ENCODE measurements around the gene MEIS1.

The MEIS1 gene

DNA sequence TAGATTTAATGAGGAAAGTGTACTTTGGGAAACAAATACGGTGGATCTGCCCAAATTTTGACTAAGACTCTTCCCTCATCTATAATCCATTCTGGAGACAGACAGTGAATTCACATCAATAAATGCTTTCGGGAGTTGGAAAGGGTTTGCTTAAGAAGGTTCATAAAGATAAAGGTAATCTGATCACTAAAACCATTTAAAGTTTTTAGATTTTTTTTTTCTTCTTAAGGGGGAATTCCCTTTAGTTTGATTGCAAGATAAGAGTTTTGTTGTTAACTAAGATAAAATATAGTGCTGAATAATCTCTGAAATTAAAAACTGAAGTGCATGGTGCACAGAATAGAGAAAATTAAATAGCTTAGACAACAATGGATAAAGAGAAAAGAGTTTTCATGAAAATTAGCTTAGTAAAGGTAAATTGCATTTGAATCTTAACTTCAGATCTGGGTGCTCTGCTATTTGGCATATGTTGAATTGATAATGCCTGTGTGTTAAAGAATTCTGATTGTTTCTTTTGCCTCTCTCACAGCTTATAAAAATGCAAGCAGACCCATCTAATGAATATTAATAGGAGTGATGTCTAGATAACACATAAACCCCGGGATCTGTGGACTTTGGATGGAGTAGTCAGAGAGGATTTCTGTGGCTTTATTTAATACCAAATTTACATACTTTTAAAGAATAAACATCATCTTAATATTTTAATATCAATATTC lies 100.8 kb downstream of the MEIS1 start:
- DNase-seq (ENCODE audit: low spot score), result no peak

DNA sequence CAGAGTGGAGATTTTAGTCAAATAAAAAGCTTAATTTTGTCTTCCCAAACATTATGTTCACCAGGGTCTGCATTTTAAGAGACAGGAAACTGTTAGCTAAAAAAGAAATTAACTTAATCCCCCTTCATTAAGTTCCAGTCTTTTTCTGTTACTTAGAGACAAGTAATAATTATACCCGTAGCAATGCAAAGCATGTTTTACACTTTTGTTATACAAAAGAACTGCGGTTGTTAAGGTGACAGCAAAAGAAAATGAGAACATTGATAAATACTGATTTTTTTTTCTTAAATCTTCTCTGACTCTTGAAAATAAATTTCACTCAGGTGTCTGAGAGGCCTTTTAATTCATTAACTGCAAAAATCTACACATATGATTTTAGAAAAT lies 101.4 kb downstream of the MEIS1 start:
- DNase-seq (ENCODE audit: low spot score), result no peak

DNA sequence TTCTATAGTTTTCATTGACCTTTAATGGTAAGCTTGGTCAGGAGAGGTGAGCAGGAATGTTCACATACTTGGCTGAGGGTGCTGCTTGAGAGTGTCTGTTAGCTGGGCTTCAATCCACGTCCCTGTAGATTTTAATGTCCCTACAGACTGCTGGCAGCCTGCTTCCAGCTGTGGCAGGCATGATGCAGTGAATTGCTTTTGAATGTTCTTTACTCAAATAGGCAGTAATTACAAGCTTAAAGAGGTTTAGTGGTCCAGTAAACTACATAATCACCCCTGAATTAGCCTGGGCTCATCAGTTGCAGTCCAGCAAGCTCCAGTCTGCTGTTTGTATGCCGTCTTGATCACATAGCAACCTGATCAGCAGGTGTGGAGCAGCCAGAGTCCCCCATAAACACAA lies 102.1 kb downstream of the MEIS1 start:
- no peak for DNase-seq (ENCODE audit: low spot score)

DNA sequence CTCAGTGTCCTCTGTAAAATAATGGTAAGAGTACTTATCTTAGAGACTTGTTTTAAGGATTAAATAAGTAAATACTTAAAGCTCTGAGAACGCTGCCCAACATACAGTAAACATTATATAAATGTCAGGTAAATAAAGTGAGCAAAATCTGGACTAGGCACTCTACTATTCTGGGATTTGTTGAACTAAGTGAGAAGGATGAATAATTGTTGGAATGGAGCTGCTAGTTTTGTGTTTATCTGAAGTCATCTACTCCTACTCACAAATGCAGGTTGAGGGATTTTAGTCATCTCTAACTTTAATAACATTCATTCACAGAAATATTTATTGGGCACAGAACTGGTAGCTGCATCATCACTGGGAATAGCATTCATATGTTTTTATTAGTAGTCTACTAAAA lies 103.4 kb downstream of the MEIS1 start:
- DNase-seq (ENCODE audit: low spot score), result no peak

DNA sequence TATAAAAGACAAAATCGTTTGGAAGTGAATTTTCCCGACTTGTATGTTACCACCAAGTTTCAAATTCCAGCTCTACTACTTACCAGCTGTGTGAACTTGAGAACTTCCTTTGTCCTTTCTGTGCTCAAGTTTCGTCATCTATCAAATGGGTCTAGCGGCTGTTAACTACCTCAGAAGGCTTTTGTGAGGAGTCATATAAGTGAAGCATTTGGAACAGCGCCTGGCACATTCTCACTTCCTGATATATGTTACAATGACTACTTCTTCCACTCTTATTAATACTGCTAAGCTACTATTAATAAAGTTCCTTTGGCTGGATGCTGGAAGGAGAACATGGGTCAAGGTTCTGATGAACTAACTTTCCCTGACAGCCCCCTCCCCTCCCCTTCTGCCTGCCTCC lies 104.5 kb downstream of the MEIS1 start:
- DNase-seq (ENCODE audit: low spot score), result no peak

DNA sequence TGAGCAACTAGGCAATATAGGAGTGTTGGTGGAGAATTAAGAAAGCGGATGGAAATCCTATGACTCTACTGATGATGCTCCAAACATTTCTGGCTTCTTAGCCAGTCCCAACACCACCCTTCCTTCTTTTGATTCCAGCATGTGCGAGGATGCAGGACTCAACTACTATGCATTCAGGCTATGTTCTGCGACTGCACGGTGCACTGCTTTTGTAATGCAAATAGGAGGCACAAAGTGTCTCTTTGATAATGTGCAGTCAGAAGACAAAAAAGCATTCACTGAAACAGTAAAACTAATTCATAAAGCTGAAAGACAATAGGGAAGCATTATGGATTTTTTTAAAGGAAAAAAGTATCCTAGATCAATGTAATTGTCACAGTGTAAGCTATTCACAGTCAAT lies 106.7 kb downstream of the MEIS1 start:
- DNase-seq (ENCODE audit: low spot score), result no peak

DNA sequence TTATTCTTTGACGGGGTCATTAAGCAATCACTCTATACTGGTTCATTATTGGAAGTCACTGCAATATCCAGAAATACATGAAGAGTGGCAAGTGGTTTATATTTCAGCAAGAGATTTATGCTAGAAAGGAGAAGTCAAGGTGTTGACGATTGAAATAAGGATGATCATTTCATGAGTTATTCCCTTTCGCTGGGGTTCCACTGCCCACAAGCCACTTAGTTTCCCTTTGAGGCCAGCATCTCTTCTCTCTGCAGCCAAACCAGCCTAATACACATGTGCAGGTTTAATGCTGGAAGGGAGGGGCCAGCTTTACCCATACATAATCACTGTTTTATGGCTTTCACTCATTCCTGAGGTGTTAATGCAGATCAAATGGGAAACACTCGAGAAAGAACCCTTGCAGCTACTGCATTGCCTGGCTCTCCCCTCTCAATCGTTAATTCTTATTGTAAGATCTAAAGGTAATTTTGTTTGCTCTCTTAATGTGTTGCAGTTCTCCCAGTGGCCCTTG lies 108.4 kb downstream of the MEIS1 start:
- no peak for DNase-seq (ENCODE audit: low spot score)

DNA sequence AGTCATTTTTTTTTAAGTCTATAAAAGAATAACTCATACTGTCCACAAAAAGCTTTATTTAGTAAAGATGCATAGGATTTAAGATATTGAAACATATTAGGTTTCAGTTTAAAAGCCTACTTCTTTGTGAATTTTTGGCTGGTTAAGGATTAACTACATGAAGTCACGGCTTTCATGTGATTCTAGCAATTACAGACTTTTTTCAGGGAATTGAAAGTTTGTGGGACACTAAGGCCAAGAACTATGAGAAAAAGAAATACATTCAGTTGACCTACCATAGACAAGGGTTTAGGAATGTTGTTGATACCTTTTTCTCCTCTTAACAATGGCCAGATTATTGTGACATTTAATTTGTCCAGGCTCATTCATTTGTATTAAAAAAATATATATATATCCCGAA lies 109.3 kb downstream of the MEIS1 start:
- DNase-seq (ENCODE audit: low spot score), result no peak

DNA sequence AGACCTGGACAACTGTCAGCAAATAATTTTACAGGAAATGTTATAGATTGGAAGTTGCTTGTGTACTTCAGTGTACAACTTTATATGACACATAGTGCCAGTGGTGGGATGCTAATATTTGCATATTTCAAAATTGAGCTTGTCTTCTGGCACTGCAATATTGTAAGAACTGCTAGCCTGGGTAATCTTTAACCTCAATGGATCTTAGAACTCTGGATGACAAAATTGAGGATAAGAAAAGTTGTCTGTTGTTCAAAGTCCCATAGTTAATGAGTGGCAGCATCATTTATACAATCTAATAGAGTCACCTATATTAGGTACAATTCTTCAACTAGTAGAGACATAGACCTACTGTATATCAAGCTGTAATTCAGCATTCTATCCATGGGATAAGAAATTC lies 110.3 kb downstream of the MEIS1 start:
- DNase-seq (ENCODE audit: low spot score), result no peak

DNA sequence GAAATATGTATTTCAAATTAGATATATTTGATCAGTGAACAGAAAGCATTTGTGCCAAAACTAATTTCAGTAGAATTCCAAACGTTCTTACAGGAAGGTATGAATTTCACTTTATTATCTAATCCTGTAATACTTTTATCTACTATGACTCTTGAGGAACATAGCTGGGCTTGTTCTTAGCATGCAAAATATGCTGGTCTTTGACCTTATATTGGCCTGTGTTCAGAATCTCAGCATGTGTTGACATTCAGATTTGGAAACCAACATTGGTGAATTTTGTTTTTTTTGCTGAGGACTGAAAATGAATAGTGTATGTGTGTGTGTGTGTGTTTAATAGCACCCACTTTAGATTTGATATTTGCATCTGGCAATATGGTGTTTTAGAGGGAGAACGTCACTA lies 112.2 kb downstream of the MEIS1 start:
- no peak for DNase-seq (ENCODE audit: low spot score)

DNA sequence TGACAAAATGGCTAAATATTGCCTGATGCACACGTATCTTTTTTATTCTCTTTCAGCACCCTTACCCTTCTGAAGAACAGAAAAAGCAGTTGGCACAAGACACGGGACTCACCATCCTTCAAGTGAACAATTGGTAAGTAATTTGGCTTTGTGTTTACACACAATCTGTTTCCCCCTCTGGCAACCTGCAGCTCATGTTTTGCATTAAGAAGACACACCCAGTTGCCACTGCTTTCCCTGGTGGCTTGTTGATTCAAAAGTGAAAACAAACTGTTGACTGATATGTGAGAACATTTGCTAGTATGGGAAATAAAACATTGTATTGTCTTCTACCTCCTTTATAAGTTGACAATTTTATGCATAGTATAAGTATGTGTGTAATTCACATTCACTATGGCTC lies 113.0 kb downstream of the MEIS1 start:
- no peak for DNase-seq (ENCODE audit: low spot score)

DNA sequence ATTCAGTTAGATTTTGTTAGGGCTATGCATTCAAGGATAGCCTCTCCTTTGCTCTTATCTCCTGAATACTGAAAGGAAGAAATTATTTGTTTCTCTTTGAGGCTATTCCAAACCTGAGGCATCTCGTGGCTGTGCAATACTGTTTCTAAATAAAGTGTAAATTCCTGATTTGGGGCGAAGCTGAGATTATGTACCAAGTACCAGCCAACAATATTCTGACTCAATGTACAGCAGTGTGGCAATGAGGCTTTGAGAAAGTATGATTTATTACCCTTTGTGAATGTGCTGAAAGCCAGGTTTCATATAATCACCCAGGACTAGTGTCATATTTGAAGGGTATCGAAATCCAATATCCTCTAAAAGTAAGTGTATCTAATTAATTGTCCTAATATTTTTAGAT lies 113.5 kb downstream of the MEIS1 start:
- DNase-seq (ENCODE audit: low spot score), result no peak

DNA sequence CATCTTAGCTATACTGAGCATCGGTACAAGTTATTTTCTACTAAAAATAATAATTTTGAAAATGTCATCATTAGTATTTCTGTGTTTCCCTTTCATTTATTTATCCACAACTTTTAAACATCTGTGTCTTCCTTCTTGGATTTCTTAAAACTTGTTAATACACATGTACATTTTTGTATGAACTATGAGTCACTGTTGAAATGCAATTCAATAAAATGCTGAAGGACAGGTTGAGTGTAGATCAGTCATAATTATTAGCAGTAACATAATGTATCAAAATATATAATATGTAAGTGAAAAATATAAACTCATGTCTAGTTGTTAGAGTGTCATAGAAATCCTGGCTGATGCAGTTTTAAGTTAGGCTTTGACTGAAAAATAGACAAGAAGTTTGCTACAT lies 115.9 kb downstream of the MEIS1 start:
- DNase-seq (ENCODE audit: low spot score), result no peak

DNA sequence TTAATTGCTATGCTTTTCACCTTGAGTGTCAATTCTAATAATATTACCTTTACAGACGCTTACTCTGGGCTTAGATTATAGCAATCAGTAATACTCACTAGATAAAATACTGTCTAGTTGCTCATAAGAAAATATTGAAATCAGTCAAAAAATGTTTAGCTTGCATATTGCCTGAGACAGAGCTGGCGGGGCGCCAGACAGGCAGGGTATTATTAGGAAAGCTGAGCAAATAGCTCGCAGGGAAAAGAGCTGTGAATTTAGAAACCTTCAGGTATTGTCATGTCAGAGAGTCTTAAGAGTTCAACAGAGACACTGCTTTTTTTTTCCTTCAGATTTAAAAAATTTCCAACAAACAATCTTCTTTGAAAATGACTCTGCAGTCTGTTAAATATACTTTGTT lies 118.4 kb downstream of the MEIS1 start:
- no peak for DNase-seq (ENCODE audit: low spot score)

DNA sequence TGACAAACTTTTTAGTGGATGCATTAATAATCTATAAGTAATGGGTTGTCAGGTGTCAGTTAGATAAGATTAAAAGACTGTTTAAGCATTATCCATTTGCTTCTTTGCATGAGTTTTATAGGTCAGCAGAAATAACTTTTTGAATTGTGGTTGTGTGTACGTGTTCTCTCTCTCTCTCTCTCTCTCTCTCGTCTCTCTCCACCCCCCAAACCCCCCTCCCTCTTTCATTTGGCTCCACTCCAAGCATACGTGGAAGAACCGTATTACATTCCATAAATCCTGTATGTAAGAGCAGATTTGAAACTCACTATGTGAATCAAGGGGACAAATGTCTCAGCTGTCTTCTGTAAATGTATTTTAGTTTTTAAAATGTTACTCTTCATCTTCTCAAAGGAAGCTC lies 120.2 kb downstream of the MEIS1 start:
- DNase-seq (ENCODE audit: low spot score), result no peak

DNA sequence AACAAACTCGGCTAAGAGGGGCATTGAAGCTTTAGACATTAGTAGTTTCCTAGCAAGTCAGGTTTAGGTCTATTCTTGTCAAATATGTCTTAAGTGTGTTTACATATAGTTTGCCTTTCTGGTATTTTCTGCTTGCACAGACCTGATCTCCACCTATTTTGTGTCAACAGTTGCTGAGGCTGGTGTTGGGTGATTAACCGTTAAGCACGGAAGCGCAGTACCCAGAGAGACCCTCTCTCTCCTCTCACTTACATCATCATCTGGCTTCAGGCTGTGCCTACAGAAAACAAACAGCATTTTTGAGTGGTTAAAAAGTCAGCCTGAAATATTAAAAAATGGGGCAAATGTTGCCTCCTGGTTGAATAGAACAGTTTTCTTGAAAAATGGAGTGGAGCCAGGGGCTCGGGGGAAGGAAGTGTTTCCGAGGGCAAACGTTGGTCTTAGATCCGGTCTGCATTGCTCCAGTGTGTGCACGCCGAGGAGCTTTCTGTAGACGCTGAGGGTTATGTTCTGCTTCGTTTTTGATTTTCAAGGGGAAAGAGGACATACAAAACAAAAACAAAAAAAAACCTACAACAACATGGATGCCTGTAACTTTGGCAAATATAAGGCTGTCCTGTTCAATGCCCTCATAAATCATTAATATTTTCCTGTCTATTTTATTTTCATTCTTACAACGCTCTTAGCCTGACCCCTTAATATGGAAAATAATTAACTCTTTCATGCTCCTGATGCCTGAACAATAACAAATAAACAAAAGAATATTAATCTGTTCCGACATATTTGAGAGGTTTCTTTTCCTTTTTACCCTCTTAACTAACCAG lies 120.8 kb downstream of the MEIS1 start:
- no peak for DNase-seq (ENCODE audit: low spot score)

DNA sequence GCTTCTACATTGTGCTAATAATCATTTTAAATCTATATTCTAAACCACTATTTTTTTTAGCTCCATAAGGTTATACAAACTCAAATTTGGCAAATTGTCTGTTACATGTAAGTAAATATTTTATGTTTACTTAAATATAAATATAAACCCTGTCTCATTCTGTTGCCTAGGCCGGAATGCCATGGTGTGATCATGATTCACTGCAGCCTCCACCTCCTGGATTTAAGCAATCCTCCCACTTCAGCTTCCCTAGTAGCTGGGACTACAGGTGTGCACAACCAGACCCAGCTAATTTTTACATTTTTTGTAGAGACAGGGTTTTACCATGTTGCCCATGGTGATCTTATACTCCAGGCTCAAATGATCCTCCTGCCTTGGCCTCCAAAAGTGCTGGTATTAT lies 124.7 kb downstream of the MEIS1 start:
- no peak for DNase-seq (ENCODE audit: low spot score)

DNA sequence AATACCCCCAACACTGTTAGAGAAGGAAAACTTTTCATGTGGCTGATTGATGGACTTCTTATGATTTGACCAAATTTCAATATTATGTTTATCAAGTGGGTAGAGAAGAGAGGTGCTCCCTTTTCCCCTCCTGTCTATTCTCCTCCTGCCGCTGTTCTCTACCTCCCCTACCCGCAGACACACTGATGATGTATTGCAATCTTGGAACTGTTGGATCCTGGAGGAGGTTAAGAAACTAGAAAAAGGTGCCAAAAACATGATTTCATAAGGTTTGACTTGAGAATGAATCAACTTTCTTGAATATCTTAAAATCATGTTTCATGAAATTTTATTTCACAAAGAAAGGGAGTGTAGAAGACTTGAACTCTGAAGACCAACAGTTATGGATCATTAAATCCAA lies 125.8 kb downstream of the MEIS1 start:
- DNase-seq (ENCODE audit: low spot score), result no peak

DNA sequence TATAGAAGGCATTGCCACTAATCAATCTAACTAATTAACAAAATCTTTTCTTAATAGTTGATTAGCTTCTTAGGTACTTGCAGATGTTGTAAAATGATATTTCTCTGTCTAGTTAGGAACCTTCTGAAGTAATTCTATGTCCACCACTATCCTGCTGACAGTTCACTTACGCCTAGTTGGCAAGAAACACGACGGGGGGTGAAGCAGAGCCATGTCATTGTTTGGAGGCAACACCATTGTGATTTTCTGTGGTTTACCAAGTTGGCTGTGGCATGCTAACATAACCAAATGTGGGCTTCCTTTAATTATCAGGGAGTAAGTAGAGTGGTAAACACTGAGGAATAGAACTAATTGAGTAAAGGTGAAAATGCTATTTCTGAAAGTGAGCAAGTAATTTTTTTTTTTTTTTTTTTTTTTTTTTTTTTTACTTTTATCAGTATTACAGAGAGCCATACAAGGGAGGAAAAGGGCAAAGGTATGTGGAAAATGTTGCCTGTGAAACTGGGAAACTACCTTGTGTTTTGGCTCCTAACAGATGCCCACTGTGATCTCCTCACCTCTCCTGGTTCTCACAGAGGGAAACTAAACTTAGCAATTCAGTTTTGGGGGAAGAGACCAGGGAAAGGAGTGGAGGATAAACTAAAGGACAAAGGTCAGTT lies 126.8 kb downstream of the MEIS1 start:
- no peak for DNase-seq (ENCODE audit: low spot score)

DNA sequence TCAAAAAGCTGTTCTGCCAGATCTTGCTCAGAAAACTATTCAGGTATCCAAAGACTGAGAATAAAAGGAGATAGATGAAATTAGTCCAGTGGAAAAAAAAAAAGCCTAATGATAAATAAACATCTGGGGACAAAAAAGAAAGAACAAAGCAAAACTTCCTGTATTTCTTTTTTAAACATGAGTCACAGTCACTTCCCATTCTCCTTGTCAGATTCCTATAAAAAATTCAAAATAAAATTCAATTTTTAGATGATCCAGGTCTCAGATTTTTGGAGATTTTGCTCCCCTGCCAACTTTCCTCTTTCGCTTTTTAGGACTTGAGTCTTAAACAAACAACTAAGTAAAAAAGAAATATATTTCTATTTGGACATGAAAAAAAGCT lies 127.4 kb downstream of the MEIS1 start:
- DNase-seq (ENCODE audit: low spot score), result no peak

DNA sequence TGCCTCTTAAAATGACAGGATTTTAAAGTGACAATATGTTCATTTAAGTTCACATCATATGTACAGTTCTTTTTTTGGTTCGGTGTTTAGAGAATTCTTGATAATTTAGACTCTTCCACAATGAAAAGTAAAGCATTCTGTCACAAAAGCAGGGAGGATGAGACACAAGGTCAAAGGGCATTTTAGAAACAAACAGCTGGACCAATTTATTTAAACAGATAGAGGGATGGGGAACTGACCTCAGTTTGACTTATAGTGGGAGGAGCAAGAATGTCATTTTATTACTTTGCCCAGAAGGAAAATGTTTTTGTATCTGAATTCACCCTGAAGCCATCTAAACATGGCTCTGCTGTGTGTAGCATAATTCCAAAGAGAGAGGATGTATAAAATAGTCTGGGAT lies 128.5 kb downstream of the MEIS1 start:
- no peak for DNase-seq (ENCODE audit: low spot score)

DNA sequence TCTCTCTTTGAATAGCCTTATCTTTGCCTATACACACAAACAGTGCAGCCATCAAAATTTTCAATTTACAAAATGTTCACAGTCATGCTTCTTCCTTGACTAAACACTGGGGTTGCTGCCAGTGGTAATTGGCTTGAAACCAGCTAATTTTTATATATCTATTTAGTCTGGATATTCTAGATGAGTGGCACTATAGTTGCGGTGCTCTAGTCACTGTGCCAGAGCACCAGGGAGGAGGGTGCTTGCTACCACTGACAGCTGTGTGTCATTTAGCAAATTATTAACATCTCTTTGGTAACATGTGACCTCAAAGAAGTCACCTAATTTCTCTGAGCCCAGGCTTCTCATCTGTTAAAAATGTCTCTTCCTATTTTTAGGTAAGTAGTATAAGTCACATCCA lies 130.4 kb downstream of the MEIS1 start:
- DNase-seq (ENCODE audit: low spot score), result no peak

DNA sequence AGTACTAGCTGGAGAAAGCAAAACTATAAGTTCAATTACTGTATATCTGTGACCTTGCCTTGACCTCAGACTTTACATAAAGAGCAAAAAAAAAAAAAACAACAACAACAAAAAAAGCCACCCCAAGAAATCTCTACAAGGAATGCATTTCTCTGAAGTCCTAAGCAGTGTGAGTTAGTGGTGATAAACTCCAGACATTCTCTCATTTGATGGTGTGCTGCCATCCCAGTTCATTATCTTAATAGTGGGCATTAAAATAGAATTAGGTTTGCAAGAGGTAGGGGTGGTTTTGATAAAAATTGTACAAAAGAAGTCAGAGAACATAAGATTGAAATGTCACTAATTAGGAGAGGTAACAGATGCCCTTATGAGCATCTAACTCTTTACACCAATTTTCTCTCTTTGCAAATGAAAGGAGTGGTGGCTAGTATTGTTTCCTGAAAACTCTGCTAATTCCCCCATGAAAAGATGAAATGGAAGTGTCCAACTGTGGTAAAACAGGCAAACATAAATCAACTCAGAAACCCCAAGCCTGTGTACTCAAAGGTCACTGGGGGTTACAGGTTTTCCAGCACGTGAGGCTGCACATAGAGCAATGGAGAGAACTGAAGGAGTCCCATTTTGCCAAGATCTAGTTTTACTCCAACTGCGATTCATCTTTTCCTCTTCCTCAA lies 131.9 kb downstream of the MEIS1 start:
- DNase-seq (ENCODE audit: low spot score), result no peak

All from kidney capillary endothelial cell (primary cell).